ENCODE measurements around the gene CASKIN1. TPM values are rescaled to one million over a fixed set of nuclear protein-coding genes. Genes with fewer than 3 reads are reported as not detected.
A peak's percentile ranks its signal among the peaks of the same experiment; 100 is the strongest.

CASKIN1 gene
- total RNA-seq, 1 experiment from 2014 or later = 2.6 TPM

- Mint-ChIP-seq H3K36me3 (ENCODE audit: insufficient read depth, unreplicated experiment) (peaks cover 95% of the 10 kb centered on the region), H3K27me3 (ENCODE audit: unreplicated experiment) (peaks cover 13% of the 10 kb centered on the region), H3K27ac (ENCODE audit: unreplicated experiment) (peak overlapping the region; percentile 100), H3K9me3 (ENCODE audit: low read depth, unreplicated experiment) (no peaks in the 10 kb centered on the region), H3K4me1 (ENCODE audit: low read depth, unreplicated experiment) (peaks cover 40% of the 10 kb centered on the region), H3K4me3 (ENCODE audit: low read depth, unreplicated experiment) (peak overlapping the region; percentile 89)
- no peak for TF ChIP-seq CTCF (IDR thresholded peaks at IDR 0.05; ENCODE audit: unreplicated experiment)
- no TSS peak for BruUV-seq (replicated peaks)
- CTCF ChIA-PET = interaction anchor here (0.6 to 1.0 kb wide), 5 partner anchors 11 to 1488 kb away, joined by 3 to 4 read pairs (median 3); no protein-coding TSS in a partner anchor
- DNase-seq = peak; percentile 33
- intact Hi-C loops (cut with micrococcal nuclease; ENCODE audit: unreplicated experiment) = no loop called here
These were observed 43.5 kb downstream of the CASKIN1 start for GRCh38 chr16:2152695-2153506.

- Mint-ChIP-seq H3K4me3 (ENCODE audit: low read depth, unreplicated experiment) (peak overlapping the region; percentile 89), H3K36me3 (ENCODE audit: insufficient read depth, unreplicated experiment) (peaks cover 88% of the 10 kb centered on the region), H3K27ac (ENCODE audit: unreplicated experiment) (peak overlapping the region; percentile 57), H3K4me1 (ENCODE audit: low read depth, unreplicated experiment) (peaks cover 25% of the 10 kb centered on the region), H3K9me3 (ENCODE audit: low read depth, unreplicated experiment) (no peaks in the 10 kb centered on the region), H3K27me3 (ENCODE audit: unreplicated experiment) (peaks cover 13% of the 10 kb centered on the region)
- DNase-seq = no peak
- no TSS peak for BruUV-seq (replicated peaks)
- intact Hi-C loops (cut with micrococcal nuclease; ENCODE audit: unreplicated experiment) = no loop called here
- no peak for TF ChIP-seq CTCF (IDR thresholded peaks at IDR 0.05; ENCODE audit: unreplicated experiment)
- CTCF ChIA-PET = interaction anchor here (0.6 kb wide), 1 partner anchor 21 kb away, joined by 3 read pairs; no protein-coding TSS in a partner anchor
These were observed 45.0 kb downstream of the CASKIN1 start for GRCh38 chr16:2151188-2152091.

- Mint-ChIP-seq H3K36me3 (ENCODE audit: insufficient read depth, unreplicated experiment) (peaks cover 80% of the 10 kb centered on the region), H3K9me3 (ENCODE audit: low read depth, unreplicated experiment) (no peaks in the 10 kb centered on the region), H3K4me1 (ENCODE audit: low read depth, unreplicated experiment) (peaks cover 19% of the 10 kb centered on the region), H3K27me3 (ENCODE audit: unreplicated experiment) (peaks cover 9% of the 10 kb centered on the region), H3K27ac (ENCODE audit: unreplicated experiment) (peak overlapping the region; percentile 61), H3K4me3 (ENCODE audit: low read depth, unreplicated experiment) (peak overlapping the region; percentile 89)
- DNase-seq = peak; percentile 40
- CTCF ChIA-PET = interaction anchor here (0.6 kb wide), 3 partner anchors 22 to 1447 kb away, joined by 3 to 4 read pairs (median 4); no protein-coding TSS in a partner anchor
- intact Hi-C loops (cut with micrococcal nuclease; ENCODE audit: unreplicated experiment) = no loop called here
- no peak for TF ChIP-seq CTCF (IDR thresholded peaks at IDR 0.05; ENCODE audit: unreplicated experiment)
- no TSS peak for BruUV-seq (replicated peaks)
These were observed 45.8 kb downstream of the CASKIN1 start for GRCh38 chr16:2150418-2151187.
